ENCODE results near the gene STRADA. TPM values are rescaled to one million over a fixed set of nuclear protein-coding genes. Genes with fewer than 3 reads are reported as not detected.

STRADA gene
- total and polyA plus RNA-seq, 2 experiments from 2014 or later: 19.9 to 24.4 TPM

Other genes starting within 250 kb of the STRADA start
- 0.28 and 0.33 TPM in 2 replicates for gene KCNH6, start 218.4 kb downstream of the STRADA start, total RNA-seq
- gene KCNH6, start 218.4 kb downstream of the STRADA start, polyA plus RNA-seq: 0.36 TPM in 1 of 2 replicates, not detected in the other
- 47.6 and 53.0 TPM in 2 replicates for gene DCAF7, start 191.3 kb downstream of the STRADA start, total RNA-seq
- gene DCAF7, start 191.3 kb downstream of the STRADA start, polyA plus RNA-seq: 56.5 and 57.2 TPM in 2 replicates
- gene TACO1, start 140.9 kb downstream of the STRADA start, total RNA-seq: 17.0 and 20.2 TPM in 2 replicates
- 23.8 and 32.2 TPM in 2 replicates for gene TACO1, start 140.9 kb downstream of the STRADA start, polyA plus RNA-seq
- 13.4 and 15.6 TPM in 2 replicates for gene MAP3K3, start 119.4 kb downstream of the STRADA start, total RNA-seq
- gene MAP3K3, start 119.4 kb downstream of the STRADA start, polyA plus RNA-seq: 15.3 and 15.5 TPM in 2 replicates
- 14.5 and 20.7 TPM in 2 replicates for gene LIMD2, start 41.7 kb downstream of the STRADA start, total RNA-seq
- 31.1 and 35.3 TPM in 2 replicates for gene LIMD2, start 41.7 kb downstream of the STRADA start, polyA plus RNA-seq
- 79.6 and 82.7 TPM in 2 replicates for gene CCDC47, start 31.8 kb upstream of the STRADA start, total RNA-seq
- 60.1 and 77.8 TPM in 2 replicates for gene CCDC47, start 31.8 kb upstream of the STRADA start, polyA plus RNA-seq
- gene DDX42, start 32.4 kb upstream of the STRADA start, total RNA-seq: 67.6 and 79.9 TPM in 2 replicates
- 31.1 and 36.4 TPM in 2 replicates for gene DDX42, start 32.4 kb upstream of the STRADA start, polyA plus RNA-seq
- 37.3 and 46.6 TPM in 2 replicates for gene PSMC5, start 85.6 kb upstream of the STRADA start, total RNA-seq
- gene PSMC5, start 85.6 kb upstream of the STRADA start, polyA plus RNA-seq: 129 and 132 TPM in 2 replicates
- gene FTSJ3, start 85.9 kb upstream of the STRADA start, total RNA-seq: 27.0 and 28.5 TPM in 2 replicates
- gene FTSJ3, start 85.9 kb upstream of the STRADA start, polyA plus RNA-seq: 28.5 and 30.0 TPM in 2 replicates
- 55.5 and 65.7 TPM in 2 replicates for gene SMARCD2, start 100.9 kb upstream of the STRADA start, total RNA-seq
- 46.0 and 52.9 TPM in 2 replicates for gene SMARCD2, start 100.9 kb upstream of the STRADA start, polyA plus RNA-seq
- gene CSH2, start 131.9 kb upstream of the STRADA start, total RNA-seq: 1.4 and 2.8 TPM in 2 replicates
- gene CSH2, start 131.9 kb upstream of the STRADA start, polyA plus RNA-seq: 0.84 TPM in 1 of 2 replicates, not detected in the other
- not detected in 2 replicates for gene GH2, start 140.1 kb upstream of the STRADA start, total RNA-seq
- 1.8 TPM in 1 of 2 replicates, not detected in the other for gene GH2, start 140.1 kb upstream of the STRADA start, polyA plus RNA-seq
- 0.92 and 1.1 TPM in 2 replicates for gene CSH1, start 154.8 kb upstream of the STRADA start, total RNA-seq
- gene CSH1, start 154.8 kb upstream of the STRADA start, polyA plus RNA-seq: 0.26 TPM in 1 of 2 replicates, not detected in the other
- gene CSHL1, start 169.5 kb upstream of the STRADA start, total RNA-seq: not detected in 2 replicates
- gene CSHL1, start 169.5 kb upstream of the STRADA start, polyA plus RNA-seq: not detected in 2 replicates
- gene GH1, start 177.0 kb upstream of the STRADA start, total RNA-seq: not detected in 2 replicates
- not detected in 2 replicates for gene GH1, start 177.0 kb upstream of the STRADA start, polyA plus RNA-seq
- gene CD79B, start 190.5 kb upstream of the STRADA start, total RNA-seq: 0.57 TPM in 1 of 2 replicates, not detected in the other
- 1.2 TPM in 2 replicates for gene CD79B, start 190.5 kb upstream of the STRADA start, polyA plus RNA-seq
- gene SCN4A, start 231.1 kb upstream of the STRADA start, total RNA-seq: under 0.01 and 0.07 TPM in 2 replicates
- gene SCN4A, start 231.1 kb upstream of the STRADA start, polyA plus RNA-seq: not detected in 2 replicates